GM12878 (cell line): ENCODE data around the gene NR2F1-AS1. TPM values are rescaled to one million over a fixed set of nuclear protein-coding genes. Genes with fewer than 3 reads are reported as not detected.

Experiments used
- ATAC-seq: fragments of 200-7000 bp; cut with Tn5 transposase; 3 replicates; pipeline ENCODE4 v1.9.1; 2020; ENCODE audit warnings: mild to moderate bottlenecking, moderate library complexity
- BruUV-seq: library from RNA; stranded (reverse); fragments of 400-500 nt; replicated peaks from 2 replicates; lab custom pipeline; 2021; lab: Mats Ljungman, UMichigan
- CTCF ChIA-PET: fragments of 300-600 bp; sonication (Branson Sonifier 250); formaldehyde crosslinking; extraction: SDS; loops from one replicate; lab custom pipeline; 2021; ENCODE audit warnings: inconsistent platforms; lab: Yijun Ruan, JAX
- POLR2A ChIA-PET: fragments of 350-600 bp; formaldehyde crosslinking; extraction: SDS; loops from one replicate; lab custom pipeline; 2021; ENCODE audit warnings: inconsistent platforms; lab: Charles Lee
- RAD21 ChIA-PET: fragments of 300-600 bp; sonication (Branson Sonifier 250); formaldehyde crosslinking; loops from one replicate; lab custom pipeline; 2023; ENCODE audit warnings: antibody characterized with exemption; ENCODE audit not compliant: unreplicated experiment; lab: Charles Lee
- SMC1A ChIA-PET: fragments of 300-600 bp; sonication (Branson Sonifier 250); formaldehyde crosslinking; loops from one replicate; lab custom pipeline; 2023; ENCODE audit not compliant: unreplicated experiment, uncharacterized antibody; lab: Charles Lee
- DNase-seq: peaks from one replicate; pipeline ENCODE4 v3.0.0-alpha.2; 2011; ENCODE audit warnings: low read depth, low spot score
- FAIRE-seq: peaks from 3 replicates; lab custom pipeline; 2011; peaks lifted over from hg19 to GRCh38; lab: Jason Lieb, UNC
- H2AFZ ChIP-seq: 2 replicates; pipeline ENCODE4 v1.6.0; 2011; ENCODE audit warnings: low read depth, low read length, control low read depth; ENCODE audit not compliant: control insufficient read depth
- H3K27ac ChIP-seq: 2 replicates; pipeline ENCODE4 v1.5.1; 2011; ENCODE audit warnings: control low read depth; ENCODE audit not compliant: control insufficient read depth, insufficient read depth
- H3K27me3 ChIP-seq, 2 experiments: replicated peaks in 1 of 2; 2 replicates each; pipeline versions ENCODE4 v1.6.0 to v1.6.1; 2011; ENCODE audit warnings: low read length in 1 of 2; ENCODE audit not compliant: control insufficient read depth in 2 of 2, insufficient read depth in 2 of 2
- H3K36me3 ChIP-seq, 2 experiments: 2 replicates each; pipeline ENCODE4 v1.5.1; 2011; ENCODE audit warnings: low read length in 1 of 2; ENCODE audit not compliant: control insufficient read depth in 2 of 2, insufficient read depth in 2 of 2
- H3K4me1 ChIP-seq: 2 replicates; pipeline ENCODE4 v1.6.1; 2011; ENCODE audit warnings: mild to moderate bottlenecking, low read length, moderate library complexity, mixed read lengths; ENCODE audit not compliant: control insufficient read depth, insufficient read depth
- H3K4me2 ChIP-seq: 2 replicates; pipeline ENCODE4 v1.6.0; 2011; ENCODE audit warnings: control low read depth; ENCODE audit not compliant: control insufficient read depth, insufficient read depth
- H3K4me3 ChIP-seq: fragments of 200-600 bp; sonication (generic); 2 replicates; pipeline ENCODE4 v1.5.1; 2016
- H3K79me2 ChIP-seq: 2 replicates; pipeline ENCODE4 v1.6.0; 2011; ENCODE audit warnings: low read length; ENCODE audit not compliant: control insufficient read depth, insufficient read depth
- H3K9ac ChIP-seq: 2 replicates; pipeline ENCODE4 v1.8.0; 2011; ENCODE audit warnings: low read length, control low read depth, mixed read lengths; ENCODE audit not compliant: control insufficient read depth, insufficient read depth
- H3K9me3 ChIP-seq: replicated peaks from 3 replicates; pipeline ENCODE4 v1.5.1; 2011; ENCODE audit warnings: mild to moderate bottlenecking, low read length; ENCODE audit not compliant: control insufficient read depth, insufficient read depth
- H4K20me1 ChIP-seq: 2 replicates; pipeline ENCODE4 v1.6.0; 2011; ENCODE audit not compliant: control insufficient read depth, insufficient read depth
- ATF7 ChIP-seq: fragments of 450-650 bp; IDR thresholded peaks from 2 replicates; pipeline ENCODE4 v1.6.1; 2016; ENCODE audit warnings: low read depth, mild to moderate bottlenecking
- ETV6 ChIP-seq, 2 experiments: fragments of 450-650 bp in 1 of 2; IDR thresholded peaks in 1 of 2; conservative IDR thresholded peaks in 1 of 2; 2 replicates each; pipeline ENCODE4 v1.6.1; 2014; ENCODE audit warnings: antibody characterized with exemption in 1 of 2, borderline replicate concordance in 1 of 2, low read depth in 1 of 2, mild to moderate bottlenecking in 1 of 2, moderate library complexity in 1 of 2
- IRF5 ChIP-seq: fragments of 450-650 bp; IDR thresholded peaks from 2 replicates; pipeline ENCODE4 v1.6.1; 2017; ENCODE audit warnings: borderline replicate concordance
- TCF7 ChIP-seq: IDR thresholded peaks from 2 replicates; pipeline ENCODE4 v1.6.1; 2014; ENCODE audit warnings: antibody characterized with exemption, borderline replicate concordance
- WGBS: methylation state at CpG from one replicate; pipeline ENCODE4 v1.1.6; 2016; ENCODE audit warnings: low lambda C conversion rate; ENCODE audit not compliant: insufficient replicate concordance, insufficient coverage; ENCODE audit errors: missing lambda C conversion rate; 5-methylcytosine and 5-hydroxymethylcytosine counted together
- in situ Hi-C: fragments of 300-500 bp; cut with MboI; formaldehyde crosslinking; loops from 9 replicates; pipeline ENCODE4 v1.14.3; 2018; ENCODE audit warnings: mixed read lengths
- intact Hi-C: fragments of 100-400 bp; cut with micrococcal nuclease; formaldehyde crosslinking; loops from one replicate; pipeline ENCODE4 v1.14.2; 2022; ENCODE audit not compliant: unreplicated experiment
- polyA plus RNA-seq, 11 experiments: library from polyadenylated mRNA; depleted of rRNA in 4 of 11; unstranded in 6 of 11; stranded (reverse) in 5 of 11; fragments of >200 nt; fragmentation: Nextera tagmentation in 4 of 11; fragmentation: Illumina TruSeq in 1 of 11; extraction: Ambion mirVana in 4 of 11; extraction: Trizol in 1 of 11; gene quantifications; 1 replicate in 1 of 11; 2 replicates in 10 of 11; pipeline versions ENCODE4 v1.2.1 to v1.2.3, GENCODE V29; 2011 to 2016; ENCODE audit warnings: inconsistent platforms in 2 of 11, missing spikeins in 2 of 11, low read depth in 1 of 11
- total RNA-seq, 4 experiments: library from RNA; depleted of rRNA in 3 of 4; stranded (reverse); fragments of >200 nt in 3 of 4; fragmentation: Illumina TruSeq in 1 of 4; extraction: Trizol in 1 of 4; gene quantifications; 2 replicates each; pipeline versions ENCODE4 v1.2.1 to v1.2.3, GENCODE V29; 2013 to 2021

Gene NR2F1-AS1
- total and polyA plus RNA-seq, 10 of the 15 experiments (the other 5 are each of a cell fraction or from before 2014, with no cell fraction given) = 0.11 to 0.85 (median 0.27) TPM

- Histone ChIP-seq H3K36me3 (no peaks in the 10 kb centered on the region), H3K9me3 (no peaks in the 10 kb centered on the region), H3K79me2 (no peaks in the 10 kb centered on the region), H4K20me1 (no peaks in the 10 kb centered on the region), H3K9ac (no peak overlapping the region), H3K4me2 (no peak overlapping the region), H3K27me3 (peaks cover 6 to 30% of the 10 kb centered on the region in 2 experiments), H3K27ac (no peak overlapping the region), H3K4me1 (0 out of 2 replicates have a peak, but pooled peaks cover 3% of the 10 kb centered on the region), H2AFZ (no peak overlapping the region), H3K4me3 (no peak overlapping the region)
- in situ Hi-C loops (no loop called here), intact Hi-C loops (no loop called here)
- no peak for TF ChIP-seq TCF7
- TF ChIP-seq ETV6 (conservative IDR thresholded peaks at IDR 0.05 in 1 of 2, IDR thresholded peaks at IDR 0.05 in 1 of 2; ENCODE audit: borderline replicate concordance in 1 of 2, low read depth in 1 of 2) = no peak
- no peak for TF ChIP-seq ATF7
- TF ChIP-seq IRF5 = no peak
- FAIRE-seq = no peak
- no peak for ATAC-seq
- RAD21 ChIA-PET = no interaction called here
- POLR2A ChIA-PET = no interaction called here
- CTCF ChIA-PET = interaction anchor here (0.9 to 1.4 kb wide), 2 partner anchors 197 to 198 kb away, joined by 4 to 5 read pairs; no protein-coding TSS in a partner anchor
- no TSS peak for BruUV-seq
- no peak for DNase-seq
- WGBS = 15% methylated on average over 8 of the region's 8 CpGs
- SMC1A ChIA-PET = interaction anchor here (0.7 to 1.2 kb wide), 2 partner anchors 9 to 198 kb away, joined by 3 read pairs; no protein-coding TSS in a partner anchor
Measured at GRCh38 chr5:93603078-93603792, 22.2 kb upstream of the NR2F1-AS1 start.
